HepG2 (cell line): ENCODE results near the gene KIF1C. TPM values are rescaled to one million over a fixed set of nuclear protein-coding genes. Genes with fewer than 3 reads are reported as not detected.

ENCODE experiments used
- AGO1 ChIP-seq: fragments of 200-400 bp; formaldehyde crosslinking; IDR thresholded peaks from 2 replicates; pipeline ENCODE4 v1.6.1; 2017; ENCODE audit warnings: mild to moderate bottlenecking, low read depth, low read length, moderate library complexity; ENCODE audit not compliant: poor library complexity, severe bottlenecking
- ATF1 ChIP-seq: IDR thresholded peaks from 2 replicates; pipeline ENCODE4 v1.6.1; 2016; ENCODE audit warnings: mild to moderate bottlenecking, control low read depth
- ISL2 ChIP-seq: sonication (generic); formaldehyde crosslinking; IDR thresholded peaks from 2 replicates; pipeline ENCODE4 v1.5.0; 2020; ENCODE audit warnings: missing genetic modification reagents
- SUZ12 ChIP-seq: fragments of 150-350 bp; IDR thresholded peaks from 2 replicates; pipeline ENCODE4 v1.6.1; 2014; ENCODE audit warnings: low read depth, low read length
- TAF15 ChIP-seq: fragments of 200-400 bp; formaldehyde crosslinking; IDR thresholded peaks from one replicate; pipeline ENCODE4 v1.6.1; 2018; ENCODE audit warnings: mild to moderate bottlenecking, low read depth, low read length; ENCODE audit not compliant: poor library complexity, severe bottlenecking
- TBX2 ChIP-seq: sonication (generic); formaldehyde crosslinking; IDR thresholded peaks from 2 replicates; pipeline ENCODE4 v1.5.0; 2020; ENCODE audit warnings: missing genetic modification reagents, mild to moderate bottlenecking, borderline replicate concordance
- polyA plus RNA-seq, 8 experiments: library from polyadenylated mRNA; depleted of rRNA in 3 of 8; stranded (reverse) in 7 of 8; unstranded in 1 of 8; fragments of >200 nt; fragmentation: Illumina TruSeq in 4 of 8; extraction: Trizol in 4 of 8; gene quantifications; 2 replicates each; pipeline versions ENCODE4 v1.2.1 to v1.2.3, GENCODE V29; 2011 to 2016; ENCODE audit warnings: low read depth in 4 of 8, missing spikeins in 1 of 8, mixed read lengths in 1 of 8; ENCODE audit not compliant: insufficient read depth in 1 of 8
- total RNA-seq, 5 experiments: library from RNA; depleted of rRNA; stranded (reverse); fragments of >200 nt; fragmentation: Illumina TruSeq; extraction: Trizol; gene quantifications; 2 replicates each; pipeline ENCODE4 v1.2.3, GENCODE V29; 2016; ENCODE audit warnings: low read depth in 1 of 5
- TF ChIP-seq, protein P1 (sequence below): sonication (generic); formaldehyde crosslinking; IDR thresholded peaks from 2 replicates; pipeline ENCODE4 v1.4.0; 2020; ENCODE audit warnings: missing genetic modification reagents, borderline replicate concordance
- TF ChIP-seq, protein P2 (sequence below): conservative IDR thresholded peaks from 2 replicates; pipeline ENCODE4 v1.6.1; 2018; ENCODE audit warnings: missing genetic modification reagents
- TF ChIP-seq, protein P3 (sequence below): sonication (generic); formaldehyde crosslinking; IDR thresholded peaks from 2 replicates; pipeline ENCODE4 v1.4.0; 2020; ENCODE audit warnings: low read depth, mild to moderate bottlenecking, missing genetic modification reagents
- TF ChIP-seq, protein P4 (sequence below): sonication (generic); formaldehyde crosslinking; IDR thresholded peaks from 2 replicates; pipeline ENCODE4 v1.4.0; 2020; ENCODE audit warnings: mild to moderate bottlenecking, missing genetic modification reagents

The KIF1C gene
- total and polyA plus RNA-seq, 2 of the 13 experiments (the other 11 are each of a cell fraction or from before 2014, with no cell fraction given), result 70.0 to 104 TPM

DNA sequence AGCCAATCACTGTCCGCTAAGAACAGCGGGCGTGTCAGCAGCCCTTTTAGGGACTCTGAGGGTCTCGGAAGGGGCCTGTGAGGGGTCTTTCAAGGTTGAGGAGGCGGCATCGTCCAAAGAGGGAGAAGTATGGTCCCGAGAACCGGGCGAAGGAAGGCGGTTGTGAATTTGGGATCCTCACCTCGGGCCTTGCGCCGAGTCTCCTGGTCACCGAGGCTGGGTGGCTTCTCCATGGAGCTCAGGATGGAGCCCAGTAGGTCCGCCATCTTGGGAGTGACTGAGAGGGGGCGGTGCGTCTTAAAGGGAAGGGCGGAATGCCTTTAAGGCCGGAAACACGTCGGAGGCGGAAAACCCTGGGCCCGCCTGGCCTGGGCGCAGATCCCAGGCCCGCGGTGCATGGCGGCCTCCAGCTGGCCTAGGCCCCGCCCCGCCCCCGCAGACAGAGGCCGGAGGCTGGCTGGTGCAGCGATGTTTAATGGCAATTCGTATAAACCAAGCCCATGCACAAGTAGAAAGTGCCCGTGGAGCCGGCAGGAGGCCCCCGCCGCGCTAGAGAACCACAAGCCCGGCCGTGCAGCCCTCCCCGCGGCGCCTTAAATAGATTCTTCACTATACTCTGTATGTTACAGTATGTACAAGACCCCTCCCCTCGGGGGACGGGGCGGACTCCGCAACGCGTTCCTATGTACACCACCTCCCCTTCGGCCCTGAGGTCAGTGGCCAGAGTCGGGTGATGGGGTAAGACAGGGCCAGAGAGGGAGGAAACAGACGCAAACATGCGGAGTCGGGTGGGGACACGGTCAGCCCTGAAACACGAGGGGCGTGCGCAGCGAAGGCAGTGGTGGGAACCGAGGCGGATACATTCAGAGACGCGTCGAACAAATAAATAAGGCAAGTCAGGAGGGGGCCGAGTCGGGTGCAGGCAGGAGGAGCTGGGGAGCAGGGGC is 29.9 kb upstream of the KIF1C start, which contains the start of gene SPAG7 (continued):
- TF ChIP-seq, protein P1, sequence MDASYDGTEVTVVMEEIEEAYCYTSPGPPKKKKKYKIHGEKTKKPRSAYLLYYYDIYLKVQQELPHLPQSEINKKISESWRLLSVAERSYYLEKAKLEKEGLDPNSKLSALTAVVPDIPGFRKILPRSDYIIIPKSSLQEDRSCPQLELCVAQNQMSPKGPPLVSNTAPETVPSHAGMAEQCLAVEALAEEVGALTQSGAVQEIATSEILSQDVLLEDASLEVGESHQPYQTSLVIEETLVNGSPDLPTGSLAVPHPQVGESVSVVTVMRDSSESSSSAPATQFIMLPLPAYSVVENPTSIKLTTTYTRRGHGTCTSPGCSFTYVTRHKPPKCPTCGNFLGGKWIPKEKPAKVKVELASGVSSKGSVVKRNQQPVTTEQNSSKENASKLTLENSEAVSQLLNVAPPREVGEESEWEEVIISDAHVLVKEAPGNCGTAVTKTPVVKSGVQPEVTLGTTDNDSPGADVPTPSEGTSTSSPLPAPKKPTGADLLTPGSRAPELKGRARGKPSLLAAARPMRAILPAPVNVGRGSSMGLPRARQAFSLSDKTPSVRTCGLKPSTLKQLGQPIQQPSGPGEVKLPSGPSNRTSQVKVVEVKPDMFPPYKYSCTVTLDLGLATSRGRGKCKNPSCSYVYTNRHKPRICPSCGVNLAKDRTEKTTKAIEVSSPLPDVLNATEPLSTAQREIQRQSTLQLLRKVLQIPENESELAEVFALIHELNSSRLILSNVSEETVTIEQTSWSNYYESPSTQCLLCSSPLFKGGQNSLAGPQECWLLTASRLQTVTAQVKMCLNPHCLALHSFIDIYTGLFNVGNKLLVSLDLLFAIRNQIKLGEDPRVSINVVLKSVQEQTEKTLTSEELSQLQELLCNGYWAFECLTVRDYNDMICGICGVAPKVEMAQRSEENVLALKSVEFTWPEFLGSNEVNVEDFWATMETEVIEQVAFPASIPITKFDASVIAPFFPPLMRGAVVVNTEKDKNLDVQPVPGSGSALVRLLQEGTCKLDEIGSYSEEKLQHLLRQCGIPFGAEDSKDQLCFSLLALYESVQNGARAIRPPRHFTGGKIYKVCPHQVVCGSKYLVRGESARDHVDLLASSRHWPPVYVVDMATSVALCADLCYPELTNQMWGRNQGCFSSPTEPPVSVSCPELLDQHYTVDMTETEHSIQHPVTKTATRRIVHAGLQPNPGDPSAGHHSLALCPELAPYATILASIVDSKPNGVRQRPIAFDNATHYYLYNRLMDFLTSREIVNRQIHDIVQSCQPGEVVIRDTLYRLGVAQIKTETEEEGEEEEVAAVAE, result no peak
- TF ChIP-seq, protein P2, sequence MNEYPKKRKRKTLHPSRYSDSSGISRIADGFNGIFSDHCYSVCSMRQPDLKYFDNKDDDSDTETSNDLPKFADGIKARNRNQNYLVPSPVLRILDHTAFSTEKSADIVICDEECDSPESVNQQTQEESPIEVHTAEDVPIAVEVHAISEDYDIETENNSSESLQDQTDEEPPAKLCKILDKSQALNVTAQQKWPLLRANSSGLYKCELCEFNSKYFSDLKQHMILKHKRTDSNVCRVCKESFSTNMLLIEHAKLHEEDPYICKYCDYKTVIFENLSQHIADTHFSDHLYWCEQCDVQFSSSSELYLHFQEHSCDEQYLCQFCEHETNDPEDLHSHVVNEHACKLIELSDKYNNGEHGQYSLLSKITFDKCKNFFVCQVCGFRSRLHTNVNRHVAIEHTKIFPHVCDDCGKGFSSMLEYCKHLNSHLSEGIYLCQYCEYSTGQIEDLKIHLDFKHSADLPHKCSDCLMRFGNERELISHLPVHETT (CRISPR knock-in tag), result no peak
- peak; percentile 76; the same call in 1 of the 2 replicates for TF ChIP-seq ATF1 (CRISPR knock-in tag)
- TF ChIP-seq, protein P3, sequence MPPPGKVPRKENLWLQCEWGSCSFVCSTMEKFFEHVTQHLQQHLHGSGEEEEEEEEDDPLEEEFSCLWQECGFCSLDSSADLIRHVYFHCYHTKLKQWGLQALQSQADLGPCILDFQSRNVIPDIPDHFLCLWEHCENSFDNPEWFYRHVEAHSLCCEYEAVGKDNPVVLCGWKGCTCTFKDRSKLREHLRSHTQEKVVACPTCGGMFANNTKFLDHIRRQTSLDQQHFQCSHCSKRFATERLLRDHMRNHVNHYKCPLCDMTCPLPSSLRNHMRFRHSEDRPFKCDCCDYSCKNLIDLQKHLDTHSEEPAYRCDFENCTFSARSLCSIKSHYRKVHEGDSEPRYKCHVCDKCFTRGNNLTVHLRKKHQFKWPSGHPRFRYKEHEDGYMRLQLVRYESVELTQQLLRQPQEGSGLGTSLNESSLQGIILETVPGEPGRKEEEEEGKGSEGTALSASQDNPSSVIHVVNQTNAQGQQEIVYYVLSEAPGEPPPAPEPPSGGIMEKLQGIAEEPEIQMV, result no peak
- TF ChIP-seq TBX2 (CRISPR knock-in tag), result peak; percentile 62
- TF ChIP-seq, protein P4, sequence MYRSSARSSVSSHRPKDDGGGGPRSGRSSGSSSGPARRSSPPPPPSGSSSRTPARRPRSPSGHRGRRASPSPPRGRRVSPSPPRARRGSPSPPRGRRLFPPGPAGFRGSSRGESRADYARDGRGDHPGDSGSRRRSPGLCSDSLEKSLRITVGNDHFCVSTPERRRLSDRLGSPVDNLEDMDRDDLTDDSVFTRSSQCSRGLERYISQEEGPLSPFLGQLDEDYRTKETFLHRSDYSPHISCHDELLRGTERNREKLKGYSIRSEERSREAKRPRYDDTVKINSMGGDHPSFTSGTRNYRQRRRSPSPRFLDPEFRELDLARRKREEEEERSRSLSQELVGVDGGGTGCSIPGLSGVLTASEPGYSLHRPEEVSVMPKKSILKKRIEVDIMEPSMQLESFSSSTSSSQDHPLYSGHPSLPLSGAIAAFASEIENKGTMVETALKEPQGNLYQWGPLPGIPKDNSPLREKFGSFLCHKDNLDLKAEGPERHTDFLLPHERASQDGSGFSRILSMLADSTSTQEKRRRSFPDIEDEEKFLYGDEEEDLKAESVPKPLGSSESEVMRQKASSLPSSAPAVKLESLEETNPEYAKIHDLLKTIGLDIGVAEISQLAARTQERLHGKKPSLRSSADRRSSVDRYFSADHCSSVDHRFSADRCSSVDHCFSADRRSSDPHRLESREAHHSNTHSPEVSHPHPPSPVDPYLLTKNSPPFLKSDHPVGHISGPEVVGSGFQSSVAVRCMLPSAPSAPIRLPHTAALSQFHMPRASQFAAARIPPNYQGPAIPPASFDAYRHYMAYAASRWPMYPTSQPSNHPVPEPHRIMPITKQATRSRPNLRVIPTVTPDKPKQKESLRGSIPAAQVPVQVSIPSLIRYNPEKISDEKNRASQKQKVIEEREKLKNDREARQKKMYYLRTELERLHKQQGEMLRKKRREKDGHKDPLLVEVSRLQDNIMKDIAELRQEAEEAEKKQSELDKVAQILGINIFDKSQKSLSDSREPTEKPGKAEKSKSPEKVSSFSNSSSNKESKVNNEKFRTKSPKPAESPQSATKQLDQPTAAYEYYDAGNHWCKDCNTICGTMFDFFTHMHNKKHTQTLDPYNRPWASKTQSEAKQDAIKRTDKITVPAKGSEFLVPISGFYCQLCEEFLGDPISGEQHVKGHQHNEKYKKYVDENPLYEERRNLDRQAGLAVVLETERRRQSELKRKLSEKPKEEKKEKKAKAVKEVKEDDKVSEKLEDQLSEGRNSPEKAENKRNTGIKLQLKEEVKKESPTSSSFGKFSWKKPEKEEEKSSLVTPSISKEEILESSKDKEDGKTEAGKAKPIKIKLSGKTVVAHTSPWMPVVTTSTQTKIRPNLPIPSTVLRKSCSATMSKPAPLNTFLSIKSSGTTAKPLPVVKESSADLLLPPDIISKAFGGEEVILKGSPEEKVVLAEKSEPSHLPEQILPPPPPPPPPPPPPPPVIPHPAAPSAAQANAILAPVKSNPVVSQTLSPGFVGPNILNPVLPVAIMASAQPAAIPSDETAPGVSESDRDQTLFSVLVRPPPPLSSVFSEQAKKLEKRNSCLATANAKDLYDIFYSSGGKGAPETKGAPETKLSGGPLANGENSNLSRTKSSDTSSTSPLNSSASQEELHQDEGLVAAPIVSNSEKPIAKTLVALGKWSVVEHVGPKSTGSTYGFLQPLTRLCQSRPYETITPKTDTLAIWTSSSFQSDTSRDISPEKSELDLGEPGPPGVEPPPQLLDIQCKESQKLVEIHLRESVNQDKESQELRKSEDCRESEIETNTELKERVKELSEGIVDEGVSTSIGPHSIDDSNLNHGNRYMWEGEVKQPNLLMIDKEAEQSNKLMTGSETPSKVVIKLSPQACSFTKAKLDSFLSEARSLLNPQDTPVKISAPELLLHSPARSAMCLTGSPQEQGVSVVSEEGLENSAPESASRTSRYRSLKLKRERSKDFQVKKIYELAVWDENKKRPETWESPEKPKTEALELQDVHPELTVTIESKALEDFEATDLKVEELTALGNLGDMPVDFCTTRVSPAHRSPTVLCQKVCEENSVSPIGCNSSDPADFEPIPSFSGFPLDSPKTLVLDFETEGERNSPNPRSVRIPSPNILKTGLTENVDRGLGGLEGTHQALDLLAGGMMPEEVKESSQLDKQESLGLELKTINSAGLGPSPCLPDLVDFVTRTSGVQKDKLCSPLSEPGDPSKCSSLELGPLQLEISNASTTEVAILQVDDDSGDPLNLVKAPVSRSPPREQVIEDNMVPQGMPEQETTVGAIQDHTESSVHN (CRISPR knock-in tag), result no peak
- peak; percentile 83 for TF ChIP-seq AGO1
- TF ChIP-seq ISL2 (CRISPR knock-in tag), result peak; percentile 42; the same call in 1 of the 2 replicates
- no peak for TF ChIP-seq TAF15
- no peak for TF ChIP-seq SUZ12
